ENCODE results near the gene KRT9.

KRT9 gene

GRCh38 chr17:41518789-41519449, 52.9 kb downstream of the KRT9 start, which contains the start of gene KRT15:
Gene KRT15, minus strand, starts transcription at chr17:41518890. Its CDS starts 63 bp downstream, at chr17:41518827.
- no peak for DNase-seq (ENCODE audit: low read depth)
- H3K4me3 ChIP-seq (ENCODE audit: low read depth, low read length), result no peak within 1 kb of the TSS

GRCh38 chr17:41518031-41518430, 53.8 kb downstream of the KRT9 start:
- no peak for DNase-seq (ENCODE audit: low read depth)
- no peak overlapping the region for H3K4me3 ChIP-seq (ENCODE audit: low read depth, low read length)

- H3K4me3 ChIP-seq (ENCODE audit: low read depth, low read length), result no peak overlapping the region
- no peak for DNase-seq (ENCODE audit: low read depth)
Observed at GRCh38 chr17:41516830-41517283, 55.0 kb downstream of the KRT9 start.

- H3K4me3 ChIP-seq (ENCODE audit: low read depth, low read length), result no peak overlapping the region
- DNase-seq (ENCODE audit: low read depth), result no peak
Observed at GRCh38 chr17:41516147-41516829, 55.6 kb downstream of the KRT9 start.
